GM10266 (cell line): ENCODE results near the gene MNAT1.

Source experiments
- DNase-seq: peaks from one replicate; pipeline ENCODE4 v3.0.0; 2012; ENCODE audit errors: extremely low spot score
- TF ChIP-seq, protein P1 (sequence below): IDR thresholded peaks from 2 replicates; pipeline ENCODE4 v1.5.1; 2012; ENCODE audit warnings: mild to moderate bottlenecking, low read depth; ENCODE audit not compliant: control insufficient read depth, insufficient read depth; ENCODE audit errors: missing control alignments

Gene MNAT1

DNA sequence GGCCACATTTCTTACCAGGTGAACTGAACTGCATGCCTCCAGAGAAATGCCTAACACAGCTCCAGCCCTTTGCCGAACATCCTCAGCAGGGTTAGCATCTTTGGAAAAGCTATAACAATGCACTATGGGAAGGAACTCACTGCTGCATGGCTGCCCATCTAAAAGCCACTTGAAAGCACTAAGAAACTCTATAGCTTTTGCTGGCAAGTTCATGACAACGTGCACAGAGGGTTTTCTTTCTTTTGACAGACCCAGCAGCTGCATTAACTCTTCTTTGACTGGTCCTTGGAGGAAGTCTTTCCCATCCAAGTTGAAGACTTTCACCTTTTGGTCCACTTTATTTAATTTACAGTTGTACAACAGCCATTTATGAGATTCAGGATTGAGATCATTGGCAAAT, 241.0 kb downstream of the MNAT1 start:
- DNase-seq = no peak
- TF ChIP-seq, protein P1, sequence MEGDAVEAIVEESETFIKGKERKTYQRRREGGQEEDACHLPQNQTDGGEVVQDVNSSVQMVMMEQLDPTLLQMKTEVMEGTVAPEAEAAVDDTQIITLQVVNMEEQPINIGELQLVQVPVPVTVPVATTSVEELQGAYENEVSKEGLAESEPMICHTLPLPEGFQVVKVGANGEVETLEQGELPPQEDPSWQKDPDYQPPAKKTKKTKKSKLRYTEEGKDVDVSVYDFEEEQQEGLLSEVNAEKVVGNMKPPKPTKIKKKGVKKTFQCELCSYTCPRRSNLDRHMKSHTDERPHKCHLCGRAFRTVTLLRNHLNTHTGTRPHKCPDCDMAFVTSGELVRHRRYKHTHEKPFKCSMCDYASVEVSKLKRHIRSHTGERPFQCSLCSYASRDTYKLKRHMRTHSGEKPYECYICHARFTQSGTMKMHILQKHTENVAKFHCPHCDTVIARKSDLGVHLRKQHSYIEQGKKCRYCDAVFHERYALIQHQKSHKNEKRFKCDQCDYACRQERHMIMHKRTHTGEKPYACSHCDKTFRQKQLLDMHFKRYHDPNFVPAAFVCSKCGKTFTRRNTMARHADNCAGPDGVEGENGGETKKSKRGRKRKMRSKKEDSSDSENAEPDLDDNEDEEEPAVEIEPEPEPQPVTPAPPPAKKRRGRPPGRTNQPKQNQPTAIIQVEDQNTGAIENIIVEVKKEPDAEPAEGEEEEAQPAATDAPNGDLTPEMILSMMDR = no peak

DNA sequence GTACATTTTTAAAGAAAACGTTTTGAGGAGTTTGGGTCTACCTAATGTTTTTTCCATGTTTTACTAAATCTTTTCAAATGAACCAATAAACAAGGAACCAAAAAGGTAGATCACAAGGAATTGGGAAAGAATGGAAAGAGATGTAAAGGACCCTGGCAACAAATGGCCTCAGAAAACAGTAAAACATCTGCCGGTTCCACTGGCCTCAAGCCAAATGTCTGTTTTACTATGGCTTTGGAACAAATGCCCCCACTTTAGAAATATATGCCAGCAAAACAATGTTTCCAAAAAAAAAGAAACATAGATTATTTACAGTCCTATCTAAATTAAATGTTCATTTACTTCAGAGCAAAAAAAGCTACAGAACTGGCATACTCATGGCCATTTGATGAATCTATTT, 243.3 kb downstream of the MNAT1 start:
- TF ChIP-seq, protein P1 = no peak
- DNase-seq = no peak

DNA sequence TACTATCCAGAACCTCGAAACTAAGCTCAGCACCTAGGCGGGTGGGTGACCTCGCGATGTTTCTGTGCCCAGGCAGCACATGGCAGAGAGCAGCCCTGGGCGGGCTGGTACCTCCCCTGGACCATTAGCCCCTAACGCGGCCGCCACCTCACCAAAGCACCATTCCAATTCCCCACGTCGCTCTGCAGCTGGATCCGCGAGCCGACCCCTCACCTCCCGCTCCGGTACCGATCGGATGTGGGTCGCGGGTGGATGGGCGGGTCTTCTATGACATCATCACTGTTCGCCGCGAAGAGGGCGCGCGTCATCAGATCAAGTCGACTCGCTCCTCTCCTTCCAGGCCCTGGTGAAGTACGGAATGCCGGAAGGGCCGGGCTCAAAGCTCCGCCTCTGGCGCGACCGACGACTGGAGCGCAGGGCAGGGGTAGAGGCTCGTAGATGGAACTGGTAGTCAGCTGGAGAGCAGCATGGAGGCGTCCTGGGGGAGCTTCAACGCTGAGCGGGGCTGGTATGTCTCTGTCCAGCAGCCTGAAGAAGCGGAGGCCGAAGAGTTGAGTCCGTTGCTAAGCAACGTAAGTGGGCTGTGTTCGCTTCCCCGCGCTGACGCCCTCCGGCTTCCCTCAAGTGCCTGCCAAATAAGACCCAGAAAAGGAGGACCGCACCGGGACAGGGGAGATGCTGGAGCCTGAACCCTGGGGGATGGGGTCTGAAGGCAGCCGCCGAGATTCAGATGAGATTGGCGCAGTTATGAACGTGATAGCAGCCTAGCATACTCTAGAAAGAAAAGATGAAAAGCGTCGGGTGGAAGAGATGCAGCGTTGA, 246.5 kb downstream of the MNAT1 start, which contains the start of the genes SLC38A6 and TRMT5:
Gene SLC38A6, plus strand, starts transcription at position 435 of the 822 bp plus-strand sequence. Its CDS starts 33 bp downstream, at position 468.
Gene TRMT5, minus strand, starts transcription at position 269 of the 822 bp plus-strand sequence. Its CDS starts 106 bp downstream, at position 163.
- TF ChIP-seq, protein P1 = no peak
- DNase-seq = peak; percentile 86

DNA sequence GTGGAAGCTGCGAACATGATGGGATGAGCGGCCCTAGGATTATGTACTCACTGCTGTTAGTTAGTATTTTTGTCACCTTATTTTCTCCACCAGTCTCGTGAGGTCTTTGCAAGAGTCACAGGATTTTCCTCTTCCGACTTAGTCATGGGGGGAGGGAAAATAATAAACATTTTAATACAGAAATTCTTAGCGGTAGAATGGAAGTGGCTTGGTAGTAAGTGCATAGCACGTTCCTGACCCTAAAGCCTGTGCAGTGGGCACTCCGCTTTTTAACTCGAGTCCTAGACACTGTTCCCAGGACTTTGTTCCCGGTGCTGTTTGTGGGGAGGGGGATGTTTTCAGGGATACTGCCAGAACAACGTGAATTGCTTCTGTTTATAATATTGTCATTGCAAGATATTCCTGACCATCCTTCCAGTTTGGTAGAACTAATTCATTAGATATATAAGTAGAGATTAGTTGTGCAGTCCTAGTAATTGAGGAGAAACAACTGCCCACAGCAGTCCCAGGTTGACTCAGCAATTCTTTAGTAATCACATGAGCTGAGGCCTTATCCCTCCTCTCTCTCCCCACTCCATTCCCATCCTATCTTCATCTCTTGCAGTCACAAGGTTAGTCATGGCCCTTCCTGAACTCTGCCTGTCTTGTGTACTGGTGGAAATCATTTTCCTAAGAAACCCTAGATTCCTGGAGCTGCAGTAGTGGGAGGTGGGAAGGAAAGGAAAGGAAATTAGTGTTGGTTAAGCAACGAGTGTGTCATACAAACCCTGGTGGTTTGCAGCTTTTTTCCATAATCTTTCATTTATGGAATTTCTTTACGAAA, 247.3 kb downstream of the MNAT1 start:
- TF ChIP-seq, protein P1 = no peak
- peak; percentile 17 for DNase-seq

DNA sequence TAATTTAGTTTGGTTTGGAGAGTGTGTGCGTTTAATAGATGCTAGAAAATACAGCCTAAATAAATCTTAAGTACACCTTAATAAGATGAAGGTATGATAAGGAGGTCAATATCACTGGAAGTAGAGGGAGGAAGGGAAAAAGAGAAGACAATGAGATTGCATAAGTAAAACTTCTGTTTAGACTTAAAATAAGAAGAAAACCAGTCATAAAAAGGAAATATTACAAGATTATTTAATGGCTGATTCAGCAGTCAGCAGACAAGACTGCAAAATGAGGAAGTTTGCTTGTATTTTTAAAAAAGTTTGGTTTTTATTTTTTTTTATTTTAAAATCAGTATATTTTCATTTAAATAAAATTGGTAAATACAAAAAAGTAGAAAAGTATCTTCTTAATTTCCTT, 249.6 kb downstream of the MNAT1 start:
- TF ChIP-seq, protein P1 = no peak
- no peak for DNase-seq

DNA sequence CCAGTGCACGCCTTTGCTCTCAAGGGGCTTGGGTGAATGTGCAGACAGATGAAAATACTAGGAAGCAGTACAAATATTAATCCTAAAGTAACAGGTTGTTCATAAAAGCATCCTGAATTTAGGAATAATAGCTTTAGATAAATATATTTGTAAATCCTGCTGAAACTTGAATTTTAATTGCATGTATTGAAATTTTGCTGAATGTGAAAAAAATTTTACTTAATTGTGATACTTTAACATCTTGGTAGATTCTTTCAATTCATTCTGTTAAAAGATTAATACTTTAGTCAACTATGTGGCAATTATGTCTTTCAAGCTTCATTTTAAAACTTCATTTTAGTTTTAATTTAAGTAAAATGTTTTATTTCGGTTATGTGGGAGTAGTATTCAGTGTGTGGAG, 251.9 kb downstream of the MNAT1 start:
- TF ChIP-seq, protein P1 = no peak
- DNase-seq = no peak
